ENCODE measurements around the gene AOPEP.

AOPEP gene

DNA sequence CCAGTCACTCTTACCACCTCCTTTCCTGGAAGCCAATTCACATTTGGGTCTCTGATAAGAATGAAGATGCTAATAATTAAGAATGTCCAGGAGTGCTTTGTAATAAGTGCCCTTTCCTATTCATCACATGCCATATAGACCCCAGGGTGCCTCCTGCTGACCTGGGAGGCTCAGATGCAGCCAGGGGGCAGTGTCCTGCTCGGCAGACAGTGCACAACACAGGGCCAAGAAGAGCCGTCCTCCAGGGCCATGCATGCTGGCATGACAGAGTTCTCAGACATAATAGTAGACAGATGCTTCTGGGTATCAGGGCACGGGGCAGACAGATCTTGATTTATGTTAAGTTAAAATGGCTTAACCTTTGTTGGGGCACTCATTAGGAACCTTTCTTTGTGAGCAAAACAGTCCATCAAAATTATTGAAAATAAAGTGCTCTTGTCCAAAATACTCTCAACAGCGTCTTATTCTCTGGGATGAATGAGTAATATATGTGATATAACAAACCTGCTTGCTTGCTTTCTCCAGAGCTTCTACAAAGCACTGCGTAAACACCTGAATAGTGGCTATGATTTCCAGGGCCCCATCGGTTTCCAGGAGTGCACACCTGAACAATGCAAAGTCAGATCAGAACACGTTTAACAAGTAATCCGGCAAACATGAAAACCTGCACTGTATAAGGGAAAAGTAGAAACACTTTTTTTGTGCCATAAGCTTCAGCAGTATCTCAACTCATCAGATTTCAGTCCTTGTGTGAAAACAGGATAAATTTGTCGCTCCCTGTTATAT is 398.3 kb downstream of the AOPEP start:
- TF ChIP-seq, protein P1, sequence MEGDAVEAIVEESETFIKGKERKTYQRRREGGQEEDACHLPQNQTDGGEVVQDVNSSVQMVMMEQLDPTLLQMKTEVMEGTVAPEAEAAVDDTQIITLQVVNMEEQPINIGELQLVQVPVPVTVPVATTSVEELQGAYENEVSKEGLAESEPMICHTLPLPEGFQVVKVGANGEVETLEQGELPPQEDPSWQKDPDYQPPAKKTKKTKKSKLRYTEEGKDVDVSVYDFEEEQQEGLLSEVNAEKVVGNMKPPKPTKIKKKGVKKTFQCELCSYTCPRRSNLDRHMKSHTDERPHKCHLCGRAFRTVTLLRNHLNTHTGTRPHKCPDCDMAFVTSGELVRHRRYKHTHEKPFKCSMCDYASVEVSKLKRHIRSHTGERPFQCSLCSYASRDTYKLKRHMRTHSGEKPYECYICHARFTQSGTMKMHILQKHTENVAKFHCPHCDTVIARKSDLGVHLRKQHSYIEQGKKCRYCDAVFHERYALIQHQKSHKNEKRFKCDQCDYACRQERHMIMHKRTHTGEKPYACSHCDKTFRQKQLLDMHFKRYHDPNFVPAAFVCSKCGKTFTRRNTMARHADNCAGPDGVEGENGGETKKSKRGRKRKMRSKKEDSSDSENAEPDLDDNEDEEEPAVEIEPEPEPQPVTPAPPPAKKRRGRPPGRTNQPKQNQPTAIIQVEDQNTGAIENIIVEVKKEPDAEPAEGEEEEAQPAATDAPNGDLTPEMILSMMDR (IDR thresholded peaks at IDR 0.05; ENCODE audit: borderline replicate concordance, control extremely low read depth, extremely low read depth, insufficient read depth, missing control alignments) = peak; percentile 5
- in situ Hi-C loops (cut with MboI; ENCODE audit: low sequenced_read_pairs, unreplicated experiment) = loop anchor here (5.0 to 10.0 kb wide), 2 partner anchors 340 to 442 kb away; no protein-coding TSS in a partner anchor
- DNase-seq (ENCODE audit: low spot score) = no peak

DNA sequence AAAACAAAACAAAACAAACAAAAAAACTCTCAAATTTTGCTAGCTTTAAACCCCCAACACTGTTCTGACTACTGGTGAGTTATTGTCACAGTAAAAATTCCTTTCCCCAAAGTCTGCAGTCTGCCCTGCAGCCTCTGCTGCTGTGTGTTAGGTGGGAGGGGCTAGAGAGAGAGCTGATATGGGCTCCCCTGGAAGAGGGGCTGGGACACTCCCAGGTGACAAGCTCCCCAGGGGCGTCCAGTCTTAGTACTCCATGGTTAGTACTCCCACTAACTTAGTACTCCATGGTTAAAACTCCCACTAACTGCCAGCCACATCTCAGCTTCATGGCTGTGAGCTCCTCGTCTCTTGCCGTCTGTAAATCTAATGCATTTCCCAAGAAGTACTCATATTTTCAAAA is 399.2 kb downstream of the AOPEP start:
- in situ Hi-C loops (cut with MboI; ENCODE audit: low sequenced_read_pairs, unreplicated experiment) = loop anchor here (5.0 to 10.0 kb wide), 2 partner anchors 341 to 443 kb away; no protein-coding TSS in a partner anchor

DNA sequence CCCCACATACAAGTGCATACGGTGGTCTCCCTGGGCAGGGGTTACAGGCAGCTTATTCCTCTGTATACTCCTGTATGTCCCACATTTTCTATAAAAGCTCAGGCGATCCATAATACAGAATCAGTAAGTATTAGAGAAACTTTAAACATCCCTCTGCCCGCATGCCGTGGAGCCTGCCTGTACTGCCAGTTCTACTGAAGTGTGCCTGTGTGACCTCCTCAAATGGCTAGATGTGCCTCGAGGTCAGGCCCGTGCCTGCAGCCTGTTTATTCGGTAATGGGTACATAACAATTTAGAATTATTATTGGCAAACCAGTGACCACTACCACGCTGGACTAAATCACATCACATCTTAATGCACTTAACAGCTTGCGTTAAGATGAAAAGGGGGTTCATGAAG is 400.2 kb downstream of the AOPEP start:
- no peak for DNase-seq (ENCODE audit: low spot score)
- TF ChIP-seq, protein P1 (IDR thresholded peaks at IDR 0.05; ENCODE audit: borderline replicate concordance, control extremely low read depth, extremely low read depth, insufficient read depth, missing control alignments) = no peak
- in situ Hi-C loops (cut with MboI; ENCODE audit: low sequenced_read_pairs, unreplicated experiment) = loop anchor here (5.0 to 10.0 kb wide), 2 partner anchors 342 to 444 kb away; no protein-coding TSS in a partner anchor

More for the DNA sequence above, 399.2 kb downstream of the AOPEP start:
- no peak for DNase-seq (ENCODE audit: low spot score)
- TF ChIP-seq, protein P1 (IDR thresholded peaks at IDR 0.05; ENCODE audit: borderline replicate concordance, control extremely low read depth, extremely low read depth, insufficient read depth, missing control alignments) = no peak

DNA sequence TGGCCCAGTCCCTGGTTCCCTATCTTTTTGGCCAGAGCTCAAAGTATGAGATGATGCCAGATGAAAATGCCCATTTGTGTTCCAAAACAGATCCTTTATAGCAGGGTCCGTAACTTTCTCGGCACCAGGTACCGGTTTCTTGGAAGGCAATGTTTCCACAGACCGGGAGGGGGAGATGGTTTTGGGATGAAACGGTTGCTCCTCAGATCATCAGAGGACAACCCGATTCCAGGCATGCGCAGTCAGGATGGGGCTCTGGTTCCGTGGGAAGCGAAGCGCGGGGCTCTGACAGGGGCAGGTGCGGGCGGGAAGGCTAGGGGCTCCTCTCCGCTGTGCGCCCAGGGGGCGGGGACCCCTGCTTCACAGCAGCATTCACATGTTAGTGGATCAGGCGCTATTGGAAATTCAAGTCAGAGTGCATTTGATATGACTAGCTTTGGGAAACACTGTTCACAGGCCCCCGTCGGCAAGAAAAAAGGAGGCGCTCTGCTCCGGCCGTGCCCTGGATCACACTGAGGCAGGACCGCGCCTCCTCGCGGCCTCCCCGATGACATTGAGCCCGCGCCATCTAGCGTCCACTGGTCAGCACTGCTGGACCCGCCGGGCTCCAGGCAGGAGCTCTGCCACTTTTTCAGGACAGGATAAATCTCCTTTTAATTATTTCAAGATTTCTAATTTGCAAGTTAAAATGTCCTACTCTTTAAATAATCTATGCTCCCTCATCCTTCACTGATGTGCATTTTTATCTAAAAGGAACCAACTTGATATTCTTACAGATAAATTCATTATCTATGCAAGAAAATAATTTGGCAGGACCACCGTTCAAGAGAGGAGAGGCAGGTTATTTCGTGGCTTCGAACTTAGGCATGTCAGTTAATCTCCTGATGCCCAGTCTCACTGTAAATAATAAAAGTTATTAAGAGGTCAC is 401.0 kb downstream of the AOPEP start:
- peak; percentile 87 for DNase-seq (ENCODE audit: low spot score)
- TF ChIP-seq, protein P1 (IDR thresholded peaks at IDR 0.05; ENCODE audit: borderline replicate concordance, control extremely low read depth, extremely low read depth, insufficient read depth, missing control alignments) = peak; percentile 98
- in situ Hi-C loops (cut with MboI; ENCODE audit: low sequenced_read_pairs, unreplicated experiment) = loop anchor here (5.0 to 10.0 kb wide), 2 partner anchors 343 to 445 kb away; no protein-coding TSS in a partner anchor

DNA sequence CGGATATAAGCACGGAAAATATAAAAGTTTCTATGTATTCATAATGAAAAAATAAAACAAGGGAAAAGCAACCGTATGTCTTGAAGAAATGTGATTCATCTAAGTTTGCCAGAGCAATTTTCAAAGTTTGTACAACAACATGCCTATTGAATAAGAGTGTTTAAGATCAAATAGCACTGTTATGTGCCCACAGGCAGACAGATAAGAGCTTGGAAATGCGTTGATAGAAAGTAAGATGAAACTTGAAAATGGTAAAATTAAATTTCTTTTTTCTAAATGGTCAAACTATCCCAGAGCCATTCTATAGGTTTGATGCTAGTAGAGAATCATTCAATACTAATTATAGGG is 401.7 kb downstream of the AOPEP start:
- TF ChIP-seq, protein P1 (IDR thresholded peaks at IDR 0.05; ENCODE audit: borderline replicate concordance, control extremely low read depth, extremely low read depth, insufficient read depth, missing control alignments) = no peak
- in situ Hi-C loops (cut with MboI; ENCODE audit: low sequenced_read_pairs, unreplicated experiment) = loop anchor here (5.0 to 10.0 kb wide), 2 partner anchors 343 to 446 kb away; no protein-coding TSS in a partner anchor
- no peak for DNase-seq (ENCODE audit: low spot score)
